SK-N-SH treated with all-trans-retinoic acid at 6 μM for 48 hours (cell line): Measurements from ENCODE around the gene SLC25A11.

Experiments
- ATAC-seq: fragments of 200-7000 bp; cut with Tn5 transposase; 3 replicates; pipeline ENCODE4 v1.9.1; 2020; ENCODE audit warnings: mild to moderate bottlenecking, moderate library complexity
- ARNTL ChIP-seq: fragments of 450-650 bp; formaldehyde crosslinking; IDR thresholded peaks from 2 replicates; pipeline ENCODE4 v1.5.0; 2020; ENCODE audit warnings: low read depth, mild to moderate bottlenecking, moderate library complexity, borderline replicate concordance
- BACH2 ChIP-seq: fragments of 250-450 bp; sonication (Bioruptor Pico); IDR thresholded peaks from 2 replicates; pipeline ENCODE4 v1.9.0; 2021; ENCODE audit warnings: mild to moderate bottlenecking, borderline replicate concordance
- CREB5 ChIP-seq: fragments of 250-450 bp; sonication (Bioruptor Pico); IDR thresholded peaks from 2 replicates; pipeline ENCODE4 v1.5.1; 2020; ENCODE audit warnings: low read depth, mild to moderate bottlenecking, moderate library complexity
- CSDC2 ChIP-seq: fragments of 250-450 bp; sonication (Bioruptor Pico); IDR thresholded peaks from 2 replicates; pipeline ENCODE4 v1.5.0; 2020; ENCODE audit warnings: mild to moderate bottlenecking, moderate library complexity
- CSRNP3 ChIP-seq: fragments of 250-450 bp; sonication (Bioruptor Pico); IDR thresholded peaks from 2 replicates; pipeline ENCODE4 v1.5.1; 2021; ENCODE audit warnings: mild to moderate bottlenecking, moderate library complexity
- ESRRG ChIP-seq: fragments of 250-450 bp; sonication (Bioruptor Pico); IDR thresholded peaks from 2 replicates; pipeline ENCODE4 v1.6.1; 2021; ENCODE audit warnings: mild to moderate bottlenecking
- GLIS3 ChIP-seq: fragments of 250-450 bp; sonication (Bioruptor Pico); IDR thresholded peaks from 2 replicates; pipeline ENCODE4 v1.5.0; 2020; ENCODE audit warnings: mild to moderate bottlenecking, moderate library complexity
- ISL1 ChIP-seq: fragments of 250-450 bp; sonication (Bioruptor Pico); IDR thresholded peaks from 2 replicates; pipeline ENCODE4 v2.1.2; 2022; ENCODE audit warnings: mild to moderate bottlenecking, moderate library complexity
- OSR1 ChIP-seq: fragments of 250-450 bp; sonication (Bioruptor Pico); IDR thresholded peaks from 2 replicates; pipeline ENCODE4 v1.8.0; 2022; ENCODE audit warnings: moderate library complexity, mild to moderate bottlenecking, inconsistent platforms
- PPARA ChIP-seq: fragments of 250-450 bp; sonication (Bioruptor Pico); IDR thresholded peaks from 2 replicates; pipeline ENCODE4 v1.5.0; 2020; ENCODE audit warnings: mild to moderate bottlenecking, borderline replicate concordance
- RARB ChIP-seq: fragments of 250-450 bp; sonication (Bioruptor Pico); IDR thresholded peaks from 2 replicates; pipeline ENCODE4 v1.8.0; 2021; ENCODE audit warnings: mild to moderate bottlenecking, moderate library complexity
- SNAI2 ChIP-seq: fragments of 250-450 bp; sonication (Bioruptor Pico); IDR thresholded peaks from 2 replicates; pipeline ENCODE4 v1.5.0; 2020; ENCODE audit warnings: mild to moderate bottlenecking, moderate library complexity
- TCF4 ChIP-seq: fragments of 250-450 bp; sonication (Bioruptor Pico); IDR thresholded peaks from 2 replicates; pipeline ENCODE4 v1.8.0; 2021; ENCODE audit warnings: mild to moderate bottlenecking, moderate library complexity, borderline replicate concordance
- TOX ChIP-seq: fragments of 250-450 bp; sonication (Bioruptor Pico); IDR thresholded peaks from 2 replicates; pipeline ENCODE4 v1.8.0; 2021; ENCODE audit warnings: mild to moderate bottlenecking, moderate library complexity, borderline replicate concordance
- ZC3H10 ChIP-seq: fragments of 250-450 bp; sonication (Bioruptor Pico); IDR thresholded peaks from 2 replicates; pipeline ENCODE4 v1.5.1; 2021; ENCODE audit warnings: mild to moderate bottlenecking, moderate library complexity
- ZFP3 ChIP-seq: fragments of 250-450 bp; sonication (Bioruptor Pico); IDR thresholded peaks from 2 replicates; pipeline ENCODE4 v1.5.0; 2020; ENCODE audit warnings: mild to moderate bottlenecking, moderate library complexity
- ZFP30 ChIP-seq: fragments of 450-650 bp; formaldehyde crosslinking; IDR thresholded peaks from 2 replicates; pipeline ENCODE4 v1.5.0; 2022; ENCODE audit warnings: mild to moderate bottlenecking, moderate library complexity
- ZNF565 ChIP-seq: fragments of 450-650 bp; formaldehyde crosslinking; conservative IDR thresholded peaks from 2 replicates; pipeline ENCODE4 v1.5.0; 2020; ENCODE audit warnings: low read depth, mild to moderate bottlenecking, moderate library complexity
- ZNF70 ChIP-seq: fragments of 450-650 bp; formaldehyde crosslinking; IDR thresholded peaks from 2 replicates; pipeline ENCODE4 v1.5.0; 2020; ENCODE audit warnings: mild to moderate bottlenecking, moderate library complexity
- TF ChIP-seq, protein P1 (sequence below): fragments of 250-450 bp; sonication (Bioruptor Pico); IDR thresholded peaks from 2 replicates; pipeline ENCODE4 v1.5.0; 2020; ENCODE audit warnings: mild to moderate bottlenecking, moderate library complexity
- TF ChIP-seq, protein P2 (sequence below): fragments of 250-450 bp; sonication (Bioruptor Pico); IDR thresholded peaks from 2 replicates; pipeline ENCODE4 v1.8.0; 2021; ENCODE audit warnings: low read depth, mild to moderate bottlenecking, moderate library complexity, borderline replicate concordance
- TF ChIP-seq, protein P3 (sequence below): fragments of 250-450 bp; sonication (Bioruptor Pico); IDR thresholded peaks from 2 replicates; pipeline ENCODE4 v1.8.0; 2020; ENCODE audit warnings: mild to moderate bottlenecking, moderate library complexity, borderline replicate concordance

The SLC25A11 gene

DNA sequence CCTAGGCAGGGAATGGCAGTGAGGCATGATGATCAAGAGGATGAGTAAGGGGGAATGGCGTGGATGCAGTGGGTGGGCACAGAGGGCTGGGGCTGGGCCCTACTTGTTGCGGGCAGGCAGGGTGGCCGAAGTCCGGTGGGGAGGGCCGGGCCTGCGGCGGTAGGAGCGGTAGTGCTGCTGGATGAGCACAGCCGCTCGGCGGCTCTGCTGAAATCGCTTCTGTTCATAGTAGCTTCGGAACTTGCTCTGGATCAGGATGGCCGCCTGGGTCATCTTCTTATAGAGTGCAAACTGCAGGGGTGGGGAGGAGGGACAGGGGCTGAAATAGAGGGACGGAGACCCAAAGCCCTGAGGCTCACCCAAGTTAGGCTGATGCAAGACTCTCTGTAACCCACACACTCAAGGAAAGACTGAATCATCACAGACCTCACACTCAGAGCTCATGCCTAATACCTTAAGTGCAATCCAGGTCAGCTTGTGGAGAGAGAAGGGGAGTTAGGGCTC lies 29.3 kb upstream of the SLC25A11 start:
- no peak for TF ChIP-seq ZFP3
- no peak for TF ChIP-seq CREB5 (CRISPR knock-in tag)
- TF ChIP-seq RARB (CRISPR knock-in tag): no peak
- no peak for TF ChIP-seq ESRRG (CRISPR knock-in tag)
- no peak for TF ChIP-seq CSRNP3 (CRISPR knock-in tag)
- TF ChIP-seq, protein P1, sequence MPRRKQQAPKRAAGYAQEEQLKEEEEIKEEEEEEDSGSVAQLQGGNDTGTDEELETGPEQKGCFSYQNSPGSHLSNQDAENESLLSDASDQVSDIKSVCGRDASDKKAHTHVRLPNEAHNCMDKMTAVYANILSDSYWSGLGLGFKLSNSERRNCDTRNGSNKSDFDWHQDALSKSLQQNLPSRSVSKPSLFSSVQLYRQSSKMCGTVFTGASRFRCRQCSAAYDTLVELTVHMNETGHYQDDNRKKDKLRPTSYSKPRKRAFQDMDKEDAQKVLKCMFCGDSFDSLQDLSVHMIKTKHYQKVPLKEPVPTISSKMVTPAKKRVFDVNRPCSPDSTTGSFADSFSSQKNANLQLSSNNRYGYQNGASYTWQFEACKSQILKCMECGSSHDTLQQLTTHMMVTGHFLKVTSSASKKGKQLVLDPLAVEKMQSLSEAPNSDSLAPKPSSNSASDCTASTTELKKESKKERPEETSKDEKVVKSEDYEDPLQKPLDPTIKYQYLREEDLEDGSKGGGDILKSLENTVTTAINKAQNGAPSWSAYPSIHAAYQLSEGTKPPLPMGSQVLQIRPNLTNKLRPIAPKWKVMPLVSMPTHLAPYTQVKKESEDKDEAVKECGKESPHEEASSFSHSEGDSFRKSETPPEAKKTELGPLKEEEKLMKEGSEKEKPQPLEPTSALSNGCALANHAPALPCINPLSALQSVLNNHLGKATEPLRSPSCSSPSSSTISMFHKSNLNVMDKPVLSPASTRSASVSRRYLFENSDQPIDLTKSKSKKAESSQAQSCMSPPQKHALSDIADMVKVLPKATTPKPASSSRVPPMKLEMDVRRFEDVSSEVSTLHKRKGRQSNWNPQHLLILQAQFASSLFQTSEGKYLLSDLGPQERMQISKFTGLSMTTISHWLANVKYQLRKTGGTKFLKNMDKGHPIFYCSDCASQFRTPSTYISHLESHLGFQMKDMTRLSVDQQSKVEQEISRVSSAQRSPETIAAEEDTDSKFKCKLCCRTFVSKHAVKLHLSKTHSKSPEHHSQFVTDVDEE (CRISPR knock-in tag): no peak
- no peak for TF ChIP-seq BACH2
- TF ChIP-seq, protein P2, sequence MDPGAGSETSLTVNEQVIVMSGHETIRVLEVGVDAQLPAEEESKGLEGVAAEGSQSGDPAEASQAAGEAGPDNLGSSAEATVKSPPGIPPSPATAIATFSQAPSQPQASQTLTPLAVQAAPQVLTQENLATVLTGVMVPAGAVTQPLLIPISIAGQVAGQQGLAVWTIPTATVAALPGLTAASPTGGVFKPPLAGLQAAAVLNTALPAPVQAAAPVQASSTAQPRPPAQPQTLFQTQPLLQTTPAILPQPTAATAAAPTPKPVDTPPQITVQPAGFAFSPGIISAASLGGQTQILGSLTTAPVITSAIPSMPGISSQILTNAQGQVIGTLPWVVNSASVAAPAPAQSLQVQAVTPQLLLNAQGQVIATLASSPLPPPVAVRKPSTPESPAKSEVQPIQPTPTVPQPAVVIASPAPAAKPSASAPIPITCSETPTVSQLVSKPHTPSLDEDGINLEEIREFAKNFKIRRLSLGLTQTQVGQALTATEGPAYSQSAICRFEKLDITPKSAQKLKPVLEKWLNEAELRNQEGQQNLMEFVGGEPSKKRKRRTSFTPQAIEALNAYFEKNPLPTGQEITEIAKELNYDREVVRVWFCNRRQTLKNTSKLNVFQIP (CRISPR knock-in tag): no peak
- no peak for TF ChIP-seq TOX
- no peak for TF ChIP-seq ZNF565 (CRISPR knock-in tag)
- no peak for TF ChIP-seq PPARA
- ATAC-seq: no peak

DNA sequence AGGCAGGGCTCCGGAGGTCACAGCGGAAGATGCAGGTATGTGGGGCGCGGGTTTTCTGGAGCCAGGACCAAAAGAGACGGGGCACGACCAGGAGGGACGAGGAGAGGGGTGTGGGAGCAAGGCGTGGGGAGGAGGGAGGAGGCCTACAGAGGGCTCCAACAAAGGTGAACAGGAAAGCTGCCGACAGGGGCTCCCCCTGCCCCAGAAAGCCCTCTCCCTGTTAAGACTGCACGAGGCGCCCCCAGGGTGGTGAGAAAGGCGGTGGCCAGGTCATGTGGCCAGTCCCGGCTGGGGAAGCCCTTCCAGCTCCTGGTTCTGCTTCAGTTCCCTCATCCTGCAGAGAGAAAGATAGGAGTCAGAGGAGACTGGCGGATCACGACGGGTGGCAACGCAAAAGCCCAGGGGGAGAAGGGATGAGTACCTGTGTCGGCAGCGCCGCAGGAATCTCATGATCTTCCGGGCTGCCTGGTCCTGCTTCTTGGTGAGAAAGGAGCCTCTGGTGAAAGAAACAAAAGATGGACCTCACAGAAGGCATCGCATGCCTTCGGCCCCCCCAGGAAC lies 28.7 kb upstream of the SLC25A11 start:
- no peak for ATAC-seq
- TF ChIP-seq ISL1 (CRISPR knock-in tag) (no peak), SNAI2 (CRISPR knock-in tag) (no peak), ZFP3 (no peak), ZFP30 (no peak), GLIS3 (no peak), CSDC2 (CRISPR knock-in tag) (no peak), ZNF565 (CRISPR knock-in tag) (no peak), OSR1 (no peak), ZC3H10 (CRISPR knock-in tag) (no peak), ESRRG (CRISPR knock-in tag) (no peak), ZNF70 (no peak), CREB5 (CRISPR knock-in tag) (no peak), TCF4 (CRISPR knock-in tag) (no peak), ARNTL (CRISPR knock-in tag) (no peak), RARB (CRISPR knock-in tag) (no peak), CSRNP3 (CRISPR knock-in tag) (no peak)
- TF ChIP-seq, protein P1 (CRISPR knock-in tag): no peak
- TF ChIP-seq, protein P3, sequence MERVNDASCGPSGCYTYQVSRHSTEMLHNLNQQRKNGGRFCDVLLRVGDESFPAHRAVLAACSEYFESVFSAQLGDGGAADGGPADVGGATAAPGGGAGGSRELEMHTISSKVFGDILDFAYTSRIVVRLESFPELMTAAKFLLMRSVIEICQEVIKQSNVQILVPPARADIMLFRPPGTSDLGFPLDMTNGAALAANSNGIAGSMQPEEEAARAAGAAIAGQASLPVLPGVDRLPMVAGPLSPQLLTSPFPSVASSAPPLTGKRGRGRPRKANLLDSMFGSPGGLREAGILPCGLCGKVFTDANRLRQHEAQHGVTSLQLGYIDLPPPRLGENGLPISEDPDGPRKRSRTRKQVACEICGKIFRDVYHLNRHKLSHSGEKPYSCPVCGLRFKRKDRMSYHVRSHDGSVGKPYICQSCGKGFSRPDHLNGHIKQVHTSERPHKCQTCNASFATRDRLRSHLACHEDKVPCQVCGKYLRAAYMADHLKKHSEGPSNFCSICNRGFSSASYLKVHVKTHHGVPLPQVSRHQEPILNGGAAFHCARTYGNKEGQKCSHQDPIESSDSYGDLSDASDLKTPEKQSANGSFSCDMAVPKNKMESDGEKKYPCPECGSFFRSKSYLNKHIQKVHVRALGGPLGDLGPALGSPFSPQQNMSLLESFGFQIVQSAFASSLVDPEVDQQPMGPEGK (CRISPR knock-in tag): no peak
- TF ChIP-seq, all 23 proteins: peak for 0
